ENCODE data around the gene RNF13. TPM values are rescaled to one million over a fixed set of nuclear protein-coding genes. Genes with fewer than 3 reads are reported as not detected.
"Not testable (repeated sequence)": the region's sequence is repeated elsewhere in the genome, so short reads cannot be mapped to it uniquely, and the experiment has no call there.

RNF13 gene
- total RNA-seq, 1 donor from 2014 or later = 32.8 TPM

DNA sequence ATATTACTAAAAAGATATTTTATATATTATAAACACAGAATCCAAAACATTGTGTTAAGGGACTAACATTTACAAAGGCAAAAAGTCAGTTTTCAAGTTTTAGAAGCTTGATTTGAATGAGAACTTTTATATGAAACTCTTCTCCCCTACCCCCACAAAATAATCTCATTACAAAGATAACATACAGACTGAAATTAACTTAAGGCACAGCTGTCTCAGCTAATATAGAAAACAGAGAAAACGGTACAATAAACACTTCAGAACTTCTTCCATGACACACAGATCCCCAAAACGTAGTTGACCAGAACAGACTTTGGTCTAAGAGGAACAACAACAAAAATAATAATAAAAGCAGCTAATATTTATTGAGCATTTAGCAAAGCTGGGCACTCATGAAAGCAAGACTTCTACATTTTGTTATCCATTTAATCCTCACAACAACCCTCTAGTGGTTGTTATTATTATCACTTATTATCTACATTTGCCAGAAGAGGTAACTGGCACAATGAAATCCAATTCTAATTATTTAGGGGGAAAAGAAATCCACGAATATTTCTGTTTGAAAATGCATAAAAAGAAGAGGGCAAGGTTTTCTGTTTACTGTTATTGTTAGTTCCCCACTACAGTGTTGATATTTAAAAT lies 89.6 kb downstream of the RNF13 start:
- no peak for ATAC-seq

DNA sequence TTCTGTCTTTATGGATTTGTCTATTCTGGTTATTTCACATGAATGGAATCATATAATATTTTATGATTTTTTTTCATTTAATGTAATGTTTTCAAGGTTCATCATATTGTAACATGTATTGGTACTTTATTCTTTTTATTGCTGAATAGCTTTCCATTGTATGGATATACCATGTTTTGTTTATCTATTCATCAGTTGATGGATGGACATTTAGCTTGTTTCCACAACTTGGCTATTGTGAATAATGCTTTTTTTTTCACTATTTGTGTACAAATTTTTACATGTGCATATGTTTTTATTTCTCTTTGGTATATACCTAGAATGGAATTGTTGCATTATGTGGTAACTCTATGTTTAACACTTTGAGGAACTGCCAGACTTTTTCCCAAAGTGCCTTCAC lies 93.0 kb downstream of the RNF13 start:
- no peak for ATAC-seq

DNA sequence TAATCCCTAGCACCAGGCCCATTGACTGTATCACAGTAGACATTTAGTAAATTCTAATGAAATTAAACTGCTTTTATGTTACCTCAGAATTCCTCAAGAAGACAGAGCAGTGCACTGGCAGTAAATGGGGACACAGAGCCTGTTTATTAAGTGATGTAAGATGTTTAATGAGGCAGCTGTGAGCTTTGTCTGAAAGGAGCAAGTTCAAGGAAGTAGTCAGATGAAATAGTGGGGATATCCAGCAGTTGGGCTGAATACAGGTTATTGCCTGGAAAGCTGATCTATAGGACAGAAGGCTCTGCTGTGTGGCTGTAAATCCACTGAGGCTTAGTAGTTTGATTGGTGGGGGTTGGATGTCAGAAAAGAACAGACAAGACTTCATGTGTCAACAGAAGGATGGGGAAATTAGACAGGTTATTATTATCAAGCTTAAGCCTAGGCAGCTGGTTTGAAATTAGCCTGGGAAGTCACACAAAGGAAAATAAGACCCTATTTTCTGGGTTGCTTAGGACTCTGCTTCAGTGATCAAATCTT lies 95.5 kb downstream of the RNF13 start:
- ATAC-seq = no peak

DNA sequence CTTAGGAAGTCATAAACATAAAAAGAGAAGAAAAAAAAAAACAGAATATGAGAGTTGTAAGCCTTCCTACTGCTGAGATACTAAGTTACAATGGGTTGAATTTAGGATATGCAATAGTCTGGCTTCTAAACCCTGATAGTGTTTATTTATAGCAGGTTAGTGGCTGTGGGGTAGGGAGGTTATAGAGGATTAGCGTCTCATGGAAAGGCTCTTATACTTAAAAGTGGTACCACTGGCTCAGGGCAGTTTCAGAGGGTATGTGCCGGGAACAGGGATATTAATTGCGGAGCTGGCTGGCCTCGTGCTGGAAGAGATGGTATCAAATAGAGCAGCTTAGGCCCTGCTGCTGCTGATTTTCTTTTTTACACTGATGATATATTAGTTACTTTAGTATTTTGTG lies 96.9 kb downstream of the RNF13 start:
- no peak for ATAC-seq

DNA sequence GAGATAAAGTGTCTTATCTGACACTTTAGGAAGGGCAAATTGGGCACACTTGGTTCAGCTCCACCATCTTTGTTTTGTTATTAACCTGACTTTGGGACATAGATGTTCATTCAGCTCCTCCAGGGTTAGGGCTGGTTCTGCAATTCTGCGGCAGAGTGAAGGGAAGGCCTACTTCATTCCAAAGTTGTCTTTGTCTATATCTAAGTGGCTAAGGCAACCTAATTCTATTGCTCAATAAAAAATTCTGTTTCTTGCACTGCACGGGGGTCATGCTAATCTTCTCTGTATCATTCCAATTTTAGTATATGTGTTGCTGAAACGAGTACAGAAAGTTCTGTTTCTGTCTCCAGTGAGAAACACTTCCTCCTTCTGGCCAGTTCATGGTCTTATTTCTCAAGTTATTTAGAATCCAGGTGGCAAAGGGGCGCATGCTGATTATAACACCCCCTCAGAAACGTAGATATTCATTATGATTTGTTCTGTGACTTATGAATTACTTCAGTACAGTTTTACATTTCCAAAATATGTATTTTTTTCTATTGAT lies 104.2 kb downstream of the RNF13 start:
- ATAC-seq = no peak

DNA sequence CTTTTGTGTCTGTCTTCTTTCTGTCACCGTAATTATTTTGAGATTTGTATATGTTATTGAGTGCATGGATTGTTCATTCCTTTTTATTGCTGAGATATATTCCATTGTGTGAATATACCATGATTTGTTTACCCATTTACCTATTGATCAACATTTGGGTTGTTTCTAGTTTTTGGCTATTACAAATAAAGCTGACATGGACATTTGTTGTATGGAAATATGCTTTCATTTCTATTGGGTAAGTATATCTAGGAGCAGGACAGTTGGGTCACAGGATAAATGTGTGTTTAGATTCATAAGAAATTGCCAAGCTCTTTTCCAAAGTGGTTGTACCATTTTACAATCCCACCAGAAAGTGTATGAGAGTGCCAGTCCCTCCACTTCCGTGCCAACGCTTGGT lies 106.5 kb downstream of the RNF13 start:
- no peak for ATAC-seq

DNA sequence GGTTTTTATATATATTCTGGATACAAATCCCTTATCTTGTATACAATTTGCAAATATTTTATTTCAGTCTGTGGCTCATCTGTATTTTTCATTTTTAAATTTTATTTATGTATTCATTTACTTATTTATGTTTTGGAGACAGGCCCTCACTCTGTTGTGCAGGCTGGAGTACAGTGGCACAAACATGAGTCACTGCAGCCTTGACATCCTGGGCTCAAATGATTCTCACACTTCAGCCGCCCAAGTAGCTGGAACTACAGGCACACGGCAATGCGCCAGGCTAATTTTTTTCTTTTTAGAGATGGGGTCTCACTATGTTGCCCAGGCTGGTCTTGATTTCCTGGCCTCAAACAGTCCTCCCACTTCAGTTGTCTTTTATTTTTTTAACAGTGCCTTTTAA lies 107.1 kb downstream of the RNF13 start:
- no peak for ATAC-seq

DNA sequence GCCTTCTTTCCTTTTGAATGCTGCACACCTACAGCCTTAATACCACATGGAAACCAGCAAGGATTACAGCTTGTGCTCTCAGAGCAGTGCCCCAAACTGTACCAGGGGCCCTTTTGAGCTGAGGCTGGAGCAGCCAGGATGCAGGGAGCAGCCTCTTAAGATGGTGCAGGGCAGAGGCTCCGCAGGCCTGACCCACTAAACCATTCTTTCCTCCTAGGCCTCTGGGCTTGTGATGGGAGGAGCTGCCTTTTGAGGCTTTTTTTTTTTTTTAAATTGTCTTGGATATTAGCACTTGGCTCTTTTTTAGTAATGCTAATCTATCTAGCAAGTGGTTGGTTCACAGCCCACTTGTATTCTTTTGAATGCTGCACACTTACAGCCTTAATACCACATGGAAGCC lies 120.0 kb downstream of the RNF13 start:
- ATAC-seq = no peak

DNA sequence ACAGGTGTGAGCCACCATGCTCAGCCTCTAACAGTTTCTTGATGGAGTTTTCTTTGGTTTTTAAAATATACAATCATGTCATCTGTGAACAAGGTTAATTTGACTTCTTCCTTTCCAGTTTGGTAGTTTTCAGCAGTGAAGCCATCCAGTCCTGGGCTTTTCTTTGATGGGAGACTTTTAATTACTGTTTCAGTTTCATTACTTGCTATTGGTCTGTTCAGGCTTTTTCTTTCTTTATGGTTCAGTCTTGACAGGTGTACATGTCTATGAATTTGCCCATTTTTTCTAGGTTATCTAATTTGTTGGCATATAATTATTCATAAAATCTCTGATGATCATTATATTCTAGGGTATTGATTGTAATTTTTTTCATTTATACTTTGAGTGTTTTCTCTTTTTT lies 120.8 kb downstream of the RNF13 start:
- no peak for ATAC-seq

DNA sequence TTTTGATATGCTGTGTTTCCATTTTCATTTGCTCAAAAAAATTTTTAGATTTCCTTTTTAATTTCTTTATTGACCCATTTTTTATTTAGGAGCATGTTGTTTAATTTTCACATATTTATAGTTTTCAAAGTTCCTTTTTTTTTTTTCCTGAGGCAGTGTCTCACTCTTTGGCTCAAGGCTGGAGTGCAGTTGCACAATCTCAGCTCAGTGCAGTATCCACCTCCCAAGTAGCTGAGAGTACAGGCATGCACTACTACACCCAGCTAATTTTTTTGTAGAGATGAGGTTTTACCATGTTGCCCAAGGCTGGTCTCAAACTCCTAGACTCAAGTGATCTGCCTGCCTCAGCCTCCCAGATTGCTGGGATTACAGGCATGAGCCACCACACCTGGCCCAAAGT lies 121.5 kb downstream of the RNF13 start:
- no peak for ATAC-seq

DNA sequence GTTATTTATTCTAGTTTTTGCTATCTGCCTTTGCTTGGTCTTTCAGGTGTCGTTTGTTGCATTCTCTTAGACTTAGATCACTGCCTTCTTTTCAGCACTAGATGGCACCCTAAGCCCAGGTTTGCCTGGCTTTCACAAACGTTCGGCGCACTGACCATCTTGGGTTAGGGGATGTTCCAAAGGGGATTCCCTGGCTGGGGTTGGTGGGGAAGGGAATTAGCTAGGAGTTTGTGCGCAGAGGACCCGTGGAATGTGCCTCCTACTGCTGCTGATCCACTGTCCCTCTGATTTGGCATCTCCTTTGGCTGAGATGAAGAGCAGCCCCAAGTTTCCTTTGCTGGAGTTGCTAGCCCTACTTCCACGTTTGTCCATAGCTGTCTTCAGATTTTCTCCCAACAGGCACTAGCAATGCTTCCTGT lies 123.8 kb downstream of the RNF13 start:
- peak; percentile 55 for ATAC-seq

DNA sequence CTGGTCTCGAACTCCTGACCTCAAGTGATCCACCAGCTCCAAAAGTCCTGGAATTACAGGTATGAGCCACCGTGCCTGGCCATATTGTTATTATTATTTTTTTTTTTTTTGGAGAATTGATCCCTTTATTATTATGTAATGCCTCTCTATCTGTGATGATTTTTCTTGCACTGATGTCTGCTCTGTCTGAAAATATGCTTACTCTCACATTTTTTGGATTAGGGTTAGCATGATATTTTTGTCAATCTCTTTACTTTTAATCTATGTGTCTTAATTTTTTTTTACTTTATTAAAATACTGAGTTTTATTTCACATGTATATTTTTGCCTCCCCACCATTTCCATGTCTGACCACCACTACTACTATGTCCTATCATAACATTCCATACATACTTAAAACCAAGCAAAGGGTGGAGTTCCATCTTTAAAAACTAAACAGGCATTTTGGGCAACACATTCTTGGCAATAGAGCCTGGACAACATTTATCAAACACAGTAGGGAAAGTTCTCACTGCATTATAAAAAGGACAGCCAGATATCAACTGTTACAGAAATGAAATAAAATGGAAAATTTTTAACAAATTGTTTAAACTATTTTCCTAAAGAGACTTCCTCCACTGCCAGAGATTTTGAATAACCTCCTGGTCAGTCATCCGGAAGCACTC lies 125.5 kb downstream of the RNF13 start:
- not testable (repeated sequence) for ATAC-seq

DNA sequence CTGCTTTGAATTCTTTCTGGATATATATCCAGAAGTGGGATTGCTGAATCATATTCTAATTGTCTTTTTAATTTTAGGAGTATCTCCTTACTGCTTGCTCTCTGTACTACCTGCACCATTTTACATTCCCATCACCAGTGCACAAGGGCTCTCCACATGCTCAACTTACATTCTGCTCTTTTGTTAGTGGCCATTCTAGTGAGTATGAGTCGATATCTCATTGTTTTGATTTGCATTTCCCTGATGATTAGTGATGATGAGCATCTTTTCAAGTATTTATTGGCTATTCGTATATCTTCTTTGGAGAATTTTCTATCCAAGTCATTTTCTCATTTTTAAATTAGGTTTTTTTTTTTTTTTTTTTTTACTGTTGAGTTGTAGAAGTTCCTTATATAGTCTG lies 128.2 kb downstream of the RNF13 start:
- ATAC-seq = no peak

DNA sequence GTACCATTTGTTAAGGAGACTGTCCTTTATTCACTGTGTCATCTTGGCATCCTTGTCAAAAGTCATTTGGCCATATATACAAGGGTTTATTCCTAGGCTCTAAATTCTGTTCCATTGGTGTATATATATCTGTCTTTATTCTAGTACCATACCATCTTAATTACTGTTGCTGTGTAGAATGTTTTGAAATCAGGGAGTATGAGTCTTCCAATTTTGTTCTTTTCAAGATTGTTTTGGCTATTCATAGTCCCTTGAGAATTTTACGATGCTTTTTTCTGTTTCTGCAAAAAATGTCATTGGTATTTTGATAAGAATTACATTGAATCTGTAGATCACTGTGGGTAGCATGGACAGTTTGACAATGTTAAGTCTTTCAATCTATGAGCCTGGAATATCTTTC lies 128.9 kb downstream of the RNF13 start:
- no peak for ATAC-seq

DNA sequence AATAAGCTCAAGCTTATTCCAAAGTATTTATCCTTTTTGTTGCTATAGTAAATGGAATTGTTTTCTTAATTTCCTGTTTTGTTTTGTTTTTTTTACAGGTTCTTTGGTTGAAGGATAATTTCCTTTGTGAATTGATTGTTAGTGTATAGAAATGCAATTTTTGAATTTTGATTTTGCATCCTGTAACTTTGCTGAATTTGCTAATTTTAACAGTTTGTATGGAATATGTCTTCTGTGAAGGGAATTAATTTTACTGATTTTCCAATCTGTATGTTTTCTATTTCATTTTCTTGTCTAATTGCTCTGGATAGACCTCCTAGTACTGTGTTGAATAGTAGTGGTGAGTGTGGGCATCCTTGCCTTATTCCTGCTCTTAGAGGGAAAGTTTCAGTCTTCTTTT lies 129.4 kb downstream of the RNF13 start:
- ATAC-seq = no peak

DNA sequence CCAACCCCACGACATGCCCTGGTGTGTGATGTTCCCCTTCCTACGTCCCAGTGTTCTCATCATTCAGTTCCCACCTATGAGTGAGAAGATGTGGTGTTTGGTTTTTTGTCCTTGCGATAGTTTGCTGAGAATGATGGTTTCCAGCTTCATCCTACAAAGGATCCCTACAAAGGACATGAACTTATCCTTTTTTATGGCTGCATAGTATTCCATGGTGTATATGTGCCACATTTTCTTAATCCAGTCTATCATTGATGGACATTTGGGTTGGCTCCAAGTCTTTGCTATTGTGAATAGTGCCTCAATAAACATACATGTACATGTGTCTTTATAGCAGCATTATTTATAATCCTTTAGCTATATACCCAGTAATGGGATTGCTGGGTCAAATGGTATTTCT lies 131.0 kb downstream of the RNF13 start:
- not testable (repeated sequence) for ATAC-seq

DNA sequence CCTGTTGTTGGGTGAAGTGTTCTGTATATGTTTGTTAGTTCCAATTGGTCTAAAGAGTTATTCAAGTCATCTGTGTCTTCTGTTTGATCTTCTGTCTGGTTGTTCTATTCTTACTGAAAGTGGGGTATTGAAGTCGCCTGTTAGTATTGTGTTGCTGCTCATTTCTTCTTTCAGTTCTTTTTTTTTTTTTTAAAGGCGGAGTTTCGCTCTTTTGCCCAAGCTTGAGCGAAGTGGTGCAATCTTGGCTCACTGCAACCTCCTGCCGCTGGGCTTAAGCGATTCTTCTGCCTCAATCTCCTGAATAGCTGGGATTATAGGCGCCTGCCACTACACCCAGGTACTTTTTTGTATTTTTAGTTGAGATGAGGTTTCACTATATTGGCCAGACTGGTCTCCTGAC lies 134.2 kb downstream of the RNF13 start:
- no peak for ATAC-seq

DNA sequence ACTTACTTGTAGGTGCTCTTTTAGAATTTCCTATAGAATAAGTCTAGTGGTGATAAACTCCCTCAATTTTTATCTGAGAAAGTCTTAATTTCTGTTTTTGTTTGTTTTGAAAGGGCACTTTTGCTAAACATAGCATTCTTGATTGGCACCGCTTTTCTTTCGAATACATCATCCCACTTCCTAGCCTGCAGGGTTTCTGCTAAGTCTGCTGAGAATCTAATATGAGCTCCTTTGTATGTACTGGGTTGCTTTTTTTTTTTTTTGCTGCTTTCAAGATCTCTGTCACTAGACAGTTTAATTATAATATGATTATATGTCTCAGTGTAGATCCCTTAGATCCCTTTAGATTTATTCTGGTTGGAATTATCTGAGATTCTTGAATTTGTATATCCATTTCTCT lies 136.2 kb downstream of the RNF13 start:
- no peak for ATAC-seq

DNA sequence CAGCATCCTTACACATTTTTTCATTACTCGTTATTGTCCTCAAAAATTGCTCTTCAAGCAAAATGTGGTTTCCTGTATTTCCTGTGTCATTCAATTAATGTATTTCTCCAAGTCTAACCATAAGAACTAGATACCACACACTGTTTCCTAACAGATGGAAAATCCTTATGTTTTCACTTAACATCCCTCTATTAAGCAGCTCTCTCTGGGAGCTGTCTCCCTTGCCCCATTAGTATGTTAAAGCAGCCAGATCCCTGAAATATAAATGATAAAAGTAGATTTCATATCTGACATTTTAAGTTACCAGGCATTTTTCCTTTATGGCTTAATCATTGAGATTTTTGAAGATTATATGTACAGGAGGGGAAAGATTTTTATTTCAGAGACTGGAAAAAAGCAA lies 141.8 kb downstream of the RNF13 start:
- ATAC-seq = no peak

DNA sequence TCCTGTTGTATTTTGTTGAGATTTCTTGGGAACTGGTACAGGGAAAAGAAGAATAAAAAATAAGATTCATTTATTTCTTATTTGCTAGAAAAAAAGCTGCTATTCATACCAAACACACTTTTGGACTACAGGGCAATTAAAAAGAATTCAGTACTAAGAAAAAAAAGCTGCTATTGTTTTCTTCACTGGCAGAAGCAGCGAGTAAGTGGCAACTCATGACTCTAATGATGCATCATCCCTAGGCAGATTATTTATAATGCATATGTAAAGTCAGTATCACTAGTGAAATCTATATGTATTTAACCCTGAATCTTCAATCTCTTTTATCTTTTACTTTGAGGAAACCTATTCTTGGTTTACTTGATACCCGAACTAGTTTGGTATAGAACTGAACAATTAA lies 142.4 kb downstream of the RNF13 start:
- ATAC-seq = no peak

DNA sequence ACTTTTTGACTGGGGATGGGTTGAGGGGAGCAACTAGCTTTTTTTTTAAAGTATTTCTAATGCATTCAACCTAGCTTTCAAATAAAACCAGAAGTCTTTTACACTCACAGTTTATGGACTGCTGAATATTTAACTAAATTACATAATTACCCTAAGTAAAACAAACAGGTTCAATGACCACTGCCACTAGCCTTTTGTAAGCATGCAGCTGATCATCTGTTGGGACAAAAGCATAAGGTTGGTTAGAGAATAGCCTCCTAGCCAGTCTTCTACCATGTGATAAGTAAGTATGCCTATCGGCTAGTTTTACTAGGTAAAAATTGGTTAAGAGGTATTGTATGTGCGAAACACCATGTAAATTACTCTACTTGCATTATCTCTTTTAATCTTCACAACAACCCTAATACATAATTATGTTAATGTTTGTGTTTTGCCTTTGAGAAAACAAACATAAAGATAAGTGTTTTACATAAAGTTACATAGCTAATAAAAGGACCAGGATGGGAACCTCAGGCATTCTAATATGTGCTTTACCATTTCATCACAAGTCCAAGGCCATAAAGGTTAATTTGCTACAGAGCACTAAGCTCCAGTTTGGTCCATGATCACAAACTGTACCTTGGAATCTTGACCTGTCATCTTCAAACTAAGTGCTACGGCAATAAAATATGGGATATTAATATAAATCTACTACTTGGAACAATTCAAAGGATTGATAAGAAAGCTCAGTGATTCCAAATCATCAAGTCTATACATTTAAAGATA lies 144.5 kb downstream of the RNF13 start:
- no peak for ATAC-seq

DNA sequence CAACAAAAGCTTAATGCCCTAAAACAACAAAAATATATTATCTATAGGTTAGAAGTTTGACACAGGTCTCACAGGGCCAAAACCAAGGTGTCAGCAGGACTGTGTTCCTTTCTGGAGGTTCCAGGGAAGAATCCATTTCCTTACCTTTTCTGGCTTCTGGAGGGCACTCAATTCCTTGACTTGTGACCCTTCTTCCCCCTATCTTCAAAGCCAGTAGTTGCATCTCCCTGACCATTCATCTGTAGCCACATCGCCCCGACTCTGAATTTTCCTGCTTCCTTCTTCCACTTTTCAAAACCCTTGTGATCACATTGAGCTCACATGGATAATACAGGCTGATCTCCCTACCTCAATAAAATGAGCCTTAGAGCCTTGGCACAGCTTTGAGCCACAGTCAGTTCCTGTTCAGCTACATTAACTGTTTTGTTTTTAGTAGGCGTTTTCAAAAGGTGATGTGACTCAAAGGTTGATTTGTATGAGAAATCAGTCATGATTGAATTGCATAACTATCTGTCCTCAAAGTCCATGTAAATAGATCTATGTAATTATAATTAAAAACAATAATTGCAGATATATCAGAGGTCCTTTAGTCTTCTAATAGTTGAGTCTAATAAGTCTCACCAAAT lies 145.3 kb downstream of the RNF13 start:
- peak; percentile 94 for ATAC-seq

DNA sequence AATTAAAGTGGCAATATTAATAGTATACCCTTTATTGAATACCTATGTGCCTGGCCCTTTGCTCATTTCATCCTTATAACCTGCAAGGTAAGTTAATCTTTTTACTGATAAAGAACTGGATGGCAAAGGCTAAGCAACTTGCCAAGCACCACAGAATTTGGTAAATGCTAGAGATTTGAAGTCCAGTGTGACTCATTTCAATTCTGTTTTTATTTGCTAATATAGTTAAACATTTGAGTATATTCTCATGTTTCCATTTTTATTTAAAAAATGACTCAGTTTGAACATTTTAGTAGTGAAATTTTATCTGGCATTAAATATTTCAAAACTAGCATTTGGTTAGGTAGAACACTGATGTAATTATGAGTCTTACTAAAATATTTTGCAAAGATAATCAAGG lies 146.4 kb downstream of the RNF13 start:
- ATAC-seq = no peak

All from esophagus mucosa (tissue), 1 donor.